K562 (cell line): Measurements from ENCODE around the gene PAX2. TPM values are rescaled to one million over a fixed set of nuclear protein-coding genes. Genes with fewer than 3 reads are reported as not detected.

Source experiments
- ATAC-seq: fragments of 200-7000 bp; cut with Tn5 transposase; 3 replicates; pipeline ENCODE4 v1.9.1; 2020; ENCODE audit warnings: moderate library complexity
- BruUV-seq: library from RNA; stranded (reverse); fragments of 400-500 nt; replicated peaks from 2 replicates; lab custom pipeline; 2021; lab: Mats Ljungman, UMichigan
- CTCF ChIA-PET: fragments of 300-600 bp; formaldehyde crosslinking; extraction: SDS; loops from one replicate; lab custom pipeline; 2021; ENCODE audit warnings: low intra/inter-chr PET ratio; lab: Yijun Ruan, JAX
- POLR2A ChIA-PET: fragments of 300-600, 350-650 bp; sonication (Branson Sonifier 250); formaldehyde crosslinking; extraction: SDS; loops from one replicate; lab custom pipeline; 2021; ENCODE audit warnings: antibody characterized with exemption, inconsistent platforms; lab: Yijun Ruan, JAX
- DNase-seq, 4 experiments: peaks; one replicate each; pipeline versions ENCODE4 v3.0.0 to v3.0.0-alpha.2; 2011 to 2018; ENCODE audit warnings: low spot score in 3 of 4, mixed read lengths in 3 of 4; ENCODE audit errors: extremely low read depth in 1 of 4
- FAIRE-seq: peaks from 2 replicates; lab custom pipeline; 2011; peaks lifted over from hg19 to GRCh38; lab: Jason Lieb, UNC
- H2AFZ ChIP-seq: 2 replicates; pipeline ENCODE4 v1.6.0; 2011; ENCODE audit warnings: low read depth, low read length, control low read depth, inconsistent platforms
- H3K27ac ChIP-seq: fragments of 200-600 bp; 3 replicates; pipeline ENCODE4 v1.8.0; 2011; ENCODE audit warnings: low read depth, mild to moderate bottlenecking, control low read depth, inconsistent platforms, low read length, moderate library complexity, mixed read lengths; ENCODE audit errors: extremely low read depth
- H3K27me3 ChIP-seq, 2 experiments: fragments of 300-600 bp in 1 of 2; 2 replicates in 1 of 2; 3 replicates in 1 of 2; pipeline versions ENCODE4 v1.6.0 to v1.8.0; 2011; ENCODE audit warnings: inconsistent platforms in 2 of 2, low read length in 2 of 2, mild to moderate bottlenecking in 1 of 2, mixed read lengths in 1 of 2, moderate library complexity in 1 of 2; ENCODE audit not compliant: control insufficient read depth in 2 of 2, insufficient read depth in 2 of 2
- H3K36me3 ChIP-seq: fragments of 300-600 bp; 3 replicates; pipeline ENCODE4 v1.8.0; 2011; ENCODE audit warnings: mild to moderate bottlenecking, low read length, inconsistent platforms; ENCODE audit not compliant: control insufficient read depth, insufficient read depth
- H3K4me1 ChIP-seq, 2 experiments: fragments of 200-600 bp in 1 of 2; replicated peaks in 1 of 2; 2 replicates in 1 of 2; 3 replicates in 1 of 2; pipeline versions ENCODE4 v1.5.1 to v1.8.0; 2011; ENCODE audit warnings: inconsistent platforms in 2 of 2, low read length in 2 of 2, mild to moderate bottlenecking in 1 of 2, mixed read lengths in 1 of 2, moderate library complexity in 1 of 2; ENCODE audit not compliant: control insufficient read depth in 2 of 2, insufficient read depth in 2 of 2
- H3K4me2 ChIP-seq: 2 replicates; pipeline ENCODE4 v1.6.1; 2011; ENCODE audit warnings: low read length, control low read depth, inconsistent platforms, mixed read lengths; ENCODE audit not compliant: insufficient read depth
- H3K4me3 ChIP-seq: fragments of 200-600 bp; sonication (generic), shearing (Covaris generic); 2 replicates; pipeline ENCODE4 v1.5.1; 2016; ENCODE audit warnings: control low read depth, inconsistent platforms
- H3K79me2 ChIP-seq: fragments of 200-600 bp; 3 replicates; pipeline ENCODE4 v1.8.0; 2011; ENCODE audit warnings: low read length, inconsistent platforms; ENCODE audit not compliant: control insufficient read depth, insufficient read depth
- H3K9ac ChIP-seq, 2 experiments: 2 replicates each; pipeline versions ENCODE4 v1.6.0 to v1.6.1; 2011; ENCODE audit warnings: low read depth in 2 of 2, low read length in 2 of 2, control low read depth in 1 of 2, inconsistent platforms in 1 of 2, mild to moderate bottlenecking in 1 of 2, mixed read lengths in 1 of 2; ENCODE audit not compliant: insufficient read depth in 1 of 2
- H3K9me1 ChIP-seq: one replicate; pipeline ENCODE4 v1.6.0; 2011; ENCODE audit warnings: inconsistent platforms, mild to moderate bottlenecking, low read length, moderate library complexity; ENCODE audit not compliant: control insufficient read depth, insufficient read depth
- H3K9me3 ChIP-seq: replicated peaks from 2 replicates; pipeline ENCODE4 v1.5.1; 2011; ENCODE audit warnings: low read depth, low read length, inconsistent platforms; ENCODE audit not compliant: control insufficient read depth, insufficient read depth
- H4K20me1 ChIP-seq: replicated peaks from 2 replicates; pipeline ENCODE4 v1.6.1; 2011; ENCODE audit warnings: low read length, inconsistent platforms, mixed read lengths; ENCODE audit not compliant: control insufficient read depth, insufficient read depth
- BCL6 ChIP-seq: fragments of 250-450 bp; sonication (Bioruptor Pico); IDR thresholded peaks from 2 replicates; pipeline ENCODE4 v1.4.0; 2020
- CREBBP ChIP-seq: IDR thresholded peaks from one replicate; pipeline ENCODE4 v1.6.1; 2012; ENCODE audit warnings: low read depth, mild to moderate bottlenecking, control low read depth, inconsistent platforms, low read length
- EZH2 ChIP-seq: IDR thresholded peaks from 2 replicates; pipeline ENCODE4 v1.6.1; 2012; ENCODE audit warnings: low read depth, mild to moderate bottlenecking, inconsistent platforms, low read length, borderline replicate concordance
- POLR2B ChIP-seq: fragments of 450-650 bp; IDR thresholded peaks from 2 replicates; pipeline ENCODE4 v1.6.1; 2018; ENCODE audit warnings: low read depth; ENCODE audit not compliant: partially characterized antibody
- POLR3A ChIP-seq: IDR thresholded peaks from 2 replicates; pipeline ENCODE4 v1.6.1; 2011; ENCODE audit warnings: borderline replicate concordance, mild to moderate bottlenecking, moderate library complexity; ENCODE audit not compliant: insufficient read length, insufficient read depth; ENCODE audit errors: extremely low read depth
- SMARCE1 ChIP-seq: fragments of 450-650 bp; IDR thresholded peaks from 2 replicates; pipeline ENCODE4 v1.7.1; 2016; ENCODE audit warnings: mild to moderate bottlenecking
- ZNF184 ChIP-seq: sonication (generic); formaldehyde crosslinking; IDR thresholded peaks from 2 replicates; pipeline ENCODE4 v1.5.0; 2020; ENCODE audit warnings: missing genetic modification reagents
- ZNF354B ChIP-seq: fragments of 250-450 bp; sonication (Bioruptor Pico); IDR thresholded peaks from 2 replicates; pipeline ENCODE4 v1.4.0; 2020
- WGBS: fragments of 100-300 bp; shearing (Covaris generic); methylation state at CpG from one replicate; pipeline ENCODE4 v1.1.6; 2016; ENCODE audit warnings: low coverage, mixed read lengths; ENCODE audit not compliant: insufficient coverage; ENCODE audit errors: missing lambda C conversion rate; 5-methylcytosine and 5-hydroxymethylcytosine counted together
- in situ Hi-C: fragments of 300-500 bp; cut with MboI; formaldehyde crosslinking; loops from 4 replicates; pipeline ENCODE4 v1.15.0; 2018; ENCODE audit warnings: inconsistent platforms, mixed read lengths
- intact Hi-C: fragments of 100-400 bp; cut with micrococcal nuclease; formaldehyde crosslinking; loops from 2 replicates; pipeline ENCODE4 v1.14.2; 2022
- polyA plus RNA-seq, 8 experiments: library from polyadenylated mRNA; depleted of rRNA in 4 of 8; stranded (reverse) in 5 of 8; unstranded in 3 of 8; fragments of >200 nt; fragmentation: Nextera tagmentation in 2 of 8; fragmentation: Illumina TruSeq in 1 of 8; extraction: Ambion mirVana in 2 of 8; extraction: Trizol in 1 of 8; gene quantifications; 2 replicates each; pipeline versions ENCODE4 v1.2.1 to v1.2.3, GENCODE V29; 2011 to 2014; ENCODE audit warnings: inconsistent platforms in 1 of 8, missing spikeins in 1 of 8
- total RNA-seq, 7 experiments: library from RNA; depleted of rRNA in 6 of 7; stranded (reverse); fragments of >200 nt in 6 of 7; fragmentation: Illumina TruSeq in 2 of 7; extraction: Trizol in 2 of 7; gene quantifications; 2 replicates each; pipeline versions ENCODE4 v1.2.1 to v1.2.3, GENCODE V29; 2011 to 2021; ENCODE audit warnings: low replicate concordance in 1 of 7
- TF ChIP-seq, protein P1 (sequence below): fragments of 200-800 bp; sonication (Bioruptor generic); IDR thresholded peaks from 2 replicates; pipeline ENCODE4 v1.6.1; 2017; ENCODE audit warnings: missing genetic modification characterization, missing compliant biosample characterization
- TF ChIP-seq, protein P2 (sequence below): fragments of 450-650 bp; IDR thresholded peaks from 2 replicates; pipeline ENCODE4 v1.6.1; 2014; ENCODE audit warnings: low read depth, mild to moderate bottlenecking, moderate library complexity, borderline replicate concordance
- TF ChIP-seq, protein P3 (sequence below): fragments of 450-650 bp; formaldehyde crosslinking; IDR thresholded peaks from 2 replicates; pipeline ENCODE4 v1.4.0; 2020; ENCODE audit warnings: mild to moderate bottlenecking, mixed read lengths
- TF ChIP-seq, protein P4 (sequence below), 2 experiments: fragments of 450-650 bp in 1 of 2; sonication (generic) in 1 of 2; formaldehyde crosslinking; conservative IDR thresholded peaks; 2 replicates each; pipeline versions ENCODE4 v1.4.0 to v1.8.1; 2020 to 2022; ENCODE audit warnings: mild to moderate bottlenecking in 1 of 2, missing genetic modification reagents in 1 of 2

Gene PAX2
- total and polyA plus RNA-seq, 9 of the 15 experiments (the other 6 are each of a cell fraction or from before 2014, with no cell fraction given), result not detected

DNA sequence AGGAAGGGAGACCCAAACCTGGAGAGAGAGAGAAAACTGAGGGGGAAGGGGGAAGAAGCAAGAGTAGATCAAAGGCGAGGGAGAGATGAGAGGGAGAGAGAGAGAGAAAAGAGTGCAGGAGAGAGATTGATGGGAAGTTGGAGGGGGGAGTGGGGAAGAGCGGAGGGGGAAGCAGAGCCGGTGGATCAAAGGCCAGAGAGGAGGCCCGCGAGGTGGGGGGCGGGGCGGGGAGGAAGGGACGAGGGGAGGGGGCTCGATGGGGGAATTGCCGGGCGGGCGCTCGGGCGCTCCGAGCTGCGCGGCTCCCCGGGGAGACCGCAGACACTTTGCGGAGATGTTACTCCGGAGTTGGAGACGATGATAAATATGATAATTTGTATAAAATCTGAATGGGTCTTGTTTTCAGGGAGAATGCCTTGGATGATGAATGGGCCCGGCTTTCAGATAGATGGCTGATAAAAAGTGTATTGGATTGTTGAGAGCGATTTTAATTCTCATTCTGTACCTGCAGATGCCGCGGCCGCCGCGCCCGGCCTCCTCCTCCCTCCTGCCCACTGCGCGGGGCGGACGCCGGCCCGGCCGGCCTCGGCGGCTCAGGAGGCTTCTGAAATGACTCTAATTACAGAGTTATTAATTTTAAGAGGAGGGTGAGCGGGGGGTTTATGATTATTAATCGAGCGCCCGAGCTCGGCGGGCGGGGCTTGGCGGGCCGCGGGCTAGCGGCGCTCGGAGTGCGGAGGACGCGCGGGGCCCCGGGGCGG, 21.4 kb upstream of the PAX2 start (continued):
- TF ChIP-seq, protein P1, sequence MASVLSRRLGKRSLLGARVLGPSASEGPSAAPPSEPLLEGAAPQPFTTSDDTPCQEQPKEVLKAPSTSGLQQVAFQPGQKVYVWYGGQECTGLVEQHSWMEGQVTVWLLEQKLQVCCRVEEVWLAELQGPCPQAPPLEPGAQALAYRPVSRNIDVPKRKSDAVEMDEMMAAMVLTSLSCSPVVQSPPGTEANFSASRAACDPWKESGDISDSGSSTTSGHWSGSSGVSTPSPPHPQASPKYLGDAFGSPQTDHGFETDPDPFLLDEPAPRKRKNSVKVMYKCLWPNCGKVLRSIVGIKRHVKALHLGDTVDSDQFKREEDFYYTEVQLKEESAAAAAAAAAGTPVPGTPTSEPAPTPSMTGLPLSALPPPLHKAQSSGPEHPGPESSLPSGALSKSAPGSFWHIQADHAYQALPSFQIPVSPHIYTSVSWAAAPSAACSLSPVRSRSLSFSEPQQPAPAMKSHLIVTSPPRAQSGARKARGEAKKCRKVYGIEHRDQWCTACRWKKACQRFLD (CRISPR knock-in tag), result no peak

DNA sequence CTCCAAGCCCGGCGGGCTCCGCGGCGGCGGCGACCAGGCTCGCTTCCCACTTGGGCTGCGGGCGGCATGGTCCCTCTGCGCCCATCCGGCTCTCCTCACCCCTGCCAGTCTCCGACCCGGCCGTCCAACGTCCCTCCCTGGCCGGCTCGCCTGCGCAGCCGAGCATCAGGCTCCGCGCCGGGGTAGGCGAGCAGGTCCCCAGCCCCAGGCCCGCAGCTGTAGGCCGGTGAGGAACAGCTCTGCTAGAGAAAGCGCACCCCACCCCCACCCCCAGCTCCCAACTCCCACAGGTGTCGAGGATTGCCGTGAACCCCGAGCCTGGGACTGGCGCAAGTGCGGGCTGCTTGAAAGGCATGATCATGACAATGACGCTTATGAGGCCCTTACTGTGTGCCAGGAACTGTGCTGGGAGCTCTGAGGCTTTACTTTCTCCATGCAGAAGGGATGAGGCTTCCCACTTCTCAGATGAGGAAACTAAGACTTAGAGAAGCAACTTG, 20.8 kb upstream of the PAX2 start:
- Histone ChIP-seq H3K27me3 (peaks cover 3 to 26% of the 10 kb centered on the region in 2 experiments; a peak in 4 of 5 replicates), H3K9ac (no peak overlapping the region), H3K4me2 (no peak overlapping the region), H3K9me1 (no peaks in the 10 kb centered on the region), H3K27ac (no peak overlapping the region), H4K20me1 (peaks cover 8% of the 10 kb centered on the region; the same call in 1 of the 2 replicates), H3K36me3 (no peaks in the 10 kb centered on the region), H3K9me3 (no peaks in the 10 kb centered on the region), H2AFZ (no peak overlapping the region), H3K79me2 (no peaks in the 10 kb centered on the region), H3K4me1 (peaks cover 0 to 2% of the 10 kb centered on the region in 2 experiments; a peak in 1 of 5 replicates), H3K4me3 (no peak overlapping the region)
- in situ Hi-C loops (no loop called here), intact Hi-C loops (loop anchor here (5.0 kb wide), 1 partner anchor 162 kb away; no protein-coding TSS in a partner anchor)
- ChIA-PET POLR2A (interaction anchor here (0.6 kb wide), 1 partner anchor 158 kb away, joined by 3 read pairs; no protein-coding TSS in a partner anchor), CTCF (no interaction called here)
- no peak for ATAC-seq
- BruUV-seq, result no TSS peak
- 3% methylated on average over 6 of the region's 33 CpGs for WGBS
- DNase-seq, result no peak
- no peak for FAIRE-seq
- TF ChIP-seq BCL6 (CRISPR knock-in tag) (no peak), ZNF354B (no peak), ZNF184 (no peak), CREBBP (no peak), POLR3A (no peak), POLR2B (no peak), SMARCE1 (no peak), EZH2 (no peak)
- TF ChIP-seq, protein P2, sequence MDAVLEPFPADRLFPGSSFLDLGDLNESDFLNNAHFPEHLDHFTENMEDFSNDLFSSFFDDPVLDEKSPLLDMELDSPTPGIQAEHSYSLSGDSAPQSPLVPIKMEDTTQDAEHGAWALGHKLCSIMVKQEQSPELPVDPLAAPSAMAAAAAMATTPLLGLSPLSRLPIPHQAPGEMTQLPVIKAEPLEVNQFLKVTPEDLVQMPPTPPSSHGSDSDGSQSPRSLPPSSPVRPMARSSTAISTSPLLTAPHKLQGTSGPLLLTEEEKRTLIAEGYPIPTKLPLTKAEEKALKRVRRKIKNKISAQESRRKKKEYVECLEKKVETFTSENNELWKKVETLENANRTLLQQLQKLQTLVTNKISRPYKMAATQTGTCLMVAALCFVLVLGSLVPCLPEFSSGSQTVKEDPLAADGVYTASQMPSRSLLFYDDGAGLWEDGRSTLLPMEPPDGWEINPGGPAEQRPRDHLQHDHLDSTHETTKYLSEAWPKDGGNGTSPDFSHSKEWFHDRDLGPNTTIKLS, result no peak
- TF ChIP-seq, protein P3, sequence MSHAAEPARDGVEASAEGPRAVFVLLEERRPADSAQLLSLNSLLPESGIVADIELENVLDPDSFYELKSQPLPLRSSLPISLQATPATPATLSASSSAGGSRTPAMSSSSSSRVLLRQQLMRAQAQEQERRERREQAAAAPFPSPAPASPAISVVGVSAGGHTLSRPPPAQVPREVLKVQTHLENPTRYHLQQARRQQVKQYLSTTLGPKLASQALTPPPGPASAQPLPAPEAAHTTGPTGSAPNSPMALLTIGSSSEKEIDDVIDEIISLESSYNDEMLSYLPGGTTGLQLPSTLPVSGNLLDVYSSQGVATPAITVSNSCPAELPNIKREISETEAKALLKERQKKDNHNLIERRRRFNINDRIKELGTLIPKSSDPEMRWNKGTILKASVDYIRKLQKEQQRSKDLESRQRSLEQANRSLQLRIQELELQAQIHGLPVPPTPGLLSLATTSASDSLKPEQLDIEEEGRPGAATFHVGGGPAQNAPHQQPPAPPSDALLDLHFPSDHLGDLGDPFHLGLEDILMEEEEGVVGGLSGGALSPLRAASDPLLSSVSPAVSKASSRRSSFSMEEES (CRISPR knock-in tag), result no peak
- TF ChIP-seq, protein P4, sequence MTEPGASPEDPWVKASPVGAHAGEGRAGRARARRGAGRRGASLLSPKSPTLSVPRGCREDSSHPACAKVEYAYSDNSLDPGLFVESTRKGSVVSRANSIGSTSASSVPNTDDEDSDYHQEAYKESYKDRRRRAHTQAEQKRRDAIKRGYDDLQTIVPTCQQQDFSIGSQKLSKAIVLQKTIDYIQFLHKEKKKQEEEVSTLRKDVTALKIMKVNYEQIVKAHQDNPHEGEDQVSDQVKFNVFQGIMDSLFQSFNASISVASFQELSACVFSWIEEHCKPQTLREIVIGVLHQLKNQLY (CRISPR knock-in tag; conservative IDR thresholded peaks at IDR 0.05), result no peak
